ENCODE results near the gene AURKAIP1.

Gene AURKAIP1

GRCh38 chr1:1359664-1360468, 15.1 kb downstream of the AURKAIP1 start:
- no peak for FAIRE-seq

- no peak for FAIRE-seq
These were observed 15.7 kb downstream of the AURKAIP1 start for GRCh38 chr1:1359308-1359663.

GRCh38 chr1:1358433-1359271, 16.4 kb downstream of the AURKAIP1 start, which contains the start of gene MXRA8:
MXRA8 (minus strand) TSS chr1:1358555; CDS start chr1:1358504, 51 bp downstream.
- FAIRE-seq, result peak; percentile 59

GRCh38 chr1:1357871-1358432, 17.1 kb downstream of the AURKAIP1 start:
- no peak for FAIRE-seq

- no peak for FAIRE-seq
These were observed 18.1 kb downstream of the AURKAIP1 start for GRCh38 chr1:1356796-1357401.

- no peak for FAIRE-seq
These were observed 18.7 kb downstream of the AURKAIP1 start for GRCh38 chr1:1356166-1356795.

GRCh38 chr1:1355416-1355815, 19.6 kb downstream of the AURKAIP1 start:
- FAIRE-seq, result no peak

- no peak for FAIRE-seq
These were observed 20.4 kb downstream of the AURKAIP1 start for GRCh38 chr1:1354271-1355247.

- FAIRE-seq, result no peak
These were observed 21.4 kb downstream of the AURKAIP1 start for GRCh38 chr1:1353389-1354151.

GRCh38 chr1:1352786-1353388, 22.1 kb downstream of the AURKAIP1 start:
- FAIRE-seq, result no peak

- FAIRE-seq, result no peak
These were observed 23.2 kb downstream of the AURKAIP1 start for GRCh38 chr1:1351511-1352427.

- FAIRE-seq, result no peak
These were observed 25.6 kb downstream of the AURKAIP1 start, which contains the start of gene DVL1 for GRCh38 chr1:1349256-1350012. DVL1 (minus strand) TSS chr1:1349418; CDS start chr1:1349065, 353 bp downstream.

- no peak for FAIRE-seq
These were observed 26.4 kb downstream of the AURKAIP1 start for GRCh38 chr1:1348420-1349255.

- no peak for FAIRE-seq
These were observed 27.2 kb downstream of the AURKAIP1 start for GRCh38 chr1:1347663-1348419.

GRCh38 chr1:1347026-1347595, 27.9 kb downstream of the AURKAIP1 start:
- no peak for FAIRE-seq

GRCh38 chr1:1346501-1346890, 28.5 kb downstream of the AURKAIP1 start:
- FAIRE-seq, result no peak
